Mesothelial cell of epicardium (in vitro differentiated cells): ENCODE data around the gene IRF7. TPM values are rescaled to one million over a fixed set of nuclear protein-coding genes. Genes with fewer than 3 reads are reported as not detected.
A peak's percentile ranks its signal among the peaks of the same experiment; 100 is the strongest.

ENCODE experiments used
- DNase-seq, 2 experiments: peaks; one replicate each; pipeline ENCODE4 v3.0.0; 2021; ENCODE audit warnings: low spot score in 2 of 2; ENCODE audit not compliant: unreplicated experiment in 2 of 2
- H3K27ac Mint-ChIP-seq: 2 replicates; pipeline ENCODE4 v1.8.0; 2021; ENCODE audit warnings: mixed read lengths
- H3K27me3 Mint-ChIP-seq: 2 replicates; pipeline ENCODE4 v1.8.0; 2021; ENCODE audit warnings: low read depth, mixed read lengths
- H3K36me3 Mint-ChIP-seq: 2 replicates; pipeline ENCODE4 v1.8.0; 2021; ENCODE audit warnings: mixed read lengths
- H3K4me1 Mint-ChIP-seq: 2 replicates; pipeline ENCODE4 v1.8.0; 2021; ENCODE audit warnings: mixed read lengths
- H3K4me3 Mint-ChIP-seq: 2 replicates; pipeline ENCODE4 v1.8.0; 2021; ENCODE audit warnings: mild to moderate bottlenecking, moderate library complexity, mixed read lengths
- H3K9me3 Mint-ChIP-seq: 2 replicates; pipeline ENCODE4 v1.8.0; 2021; ENCODE audit warnings: mixed read lengths
- total RNA-seq: library from RNA; stranded (reverse); gene quantifications from 3 replicates; pipeline ENCODE4 v1.2.1, GENCODE V29; 2021
- TF ChIP-seq, protein P1 (sequence below): fragments of 200-600 bp; sonication (generic); IDR thresholded peaks from one replicate; pipeline ENCODE4 v1.5.0; 2021; ENCODE audit warnings: antibody characterized with exemption; ENCODE audit not compliant: unreplicated experiment

IRF7 gene
- total RNA-seq, 1 donor from 2014 or later, result 21.9 TPM

DNA sequence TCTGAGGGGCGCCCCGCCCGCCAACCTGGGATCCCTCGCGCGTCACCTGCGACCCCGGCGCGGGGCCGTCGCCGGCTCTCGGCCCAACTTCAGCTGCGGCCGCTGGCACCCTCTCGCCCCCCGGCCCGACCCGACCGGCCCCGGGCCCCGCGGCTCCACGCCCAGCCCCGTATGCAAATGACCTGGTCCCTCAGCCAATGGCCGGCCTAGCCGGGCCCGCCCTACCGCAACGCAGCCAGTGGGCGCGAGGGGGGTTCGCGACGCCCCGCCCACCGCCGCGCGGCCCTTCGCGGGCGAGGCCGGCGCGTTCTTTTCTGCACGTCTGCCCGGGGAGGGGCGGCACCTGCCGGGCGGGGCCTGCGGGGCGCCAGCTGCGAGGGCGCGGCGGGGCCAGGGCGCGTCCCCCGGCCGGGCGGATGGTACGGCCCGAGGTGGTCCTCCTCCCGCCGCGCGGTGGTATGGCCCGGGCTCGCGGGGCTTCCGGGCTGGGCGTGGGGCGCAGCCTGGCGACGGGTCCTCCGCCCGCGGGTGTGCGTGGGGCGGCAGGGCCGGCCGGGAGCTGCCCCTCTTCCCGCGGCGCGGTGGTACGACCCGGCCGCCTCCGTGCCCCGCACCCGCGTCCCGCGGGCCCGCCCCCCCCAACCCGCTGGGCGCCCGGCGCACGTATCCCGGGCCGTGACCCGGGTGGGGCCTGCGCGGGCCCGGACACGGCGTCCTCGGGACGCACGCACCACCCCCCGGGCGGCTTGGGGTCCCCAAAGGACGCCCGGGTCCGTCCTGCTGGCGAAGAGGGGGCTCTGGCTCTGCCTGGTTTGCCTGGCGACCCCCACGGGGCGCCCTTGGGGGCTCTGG, 47.2 kb downstream of the IRF7 start:
- Mint-ChIP-seq H3K27me3 (no peaks in the 10 kb centered on the region), H3K36me3 (no peaks in the 10 kb centered on the region), H3K9me3 (no peaks in the 10 kb centered on the region), H3K4me1 (peaks cover 41% of the 10 kb centered on the region), H3K27ac (peak overlapping the region; percentile 53), H3K4me3 (peak overlapping the region; percentile 71)
- TF ChIP-seq, protein P1, sequence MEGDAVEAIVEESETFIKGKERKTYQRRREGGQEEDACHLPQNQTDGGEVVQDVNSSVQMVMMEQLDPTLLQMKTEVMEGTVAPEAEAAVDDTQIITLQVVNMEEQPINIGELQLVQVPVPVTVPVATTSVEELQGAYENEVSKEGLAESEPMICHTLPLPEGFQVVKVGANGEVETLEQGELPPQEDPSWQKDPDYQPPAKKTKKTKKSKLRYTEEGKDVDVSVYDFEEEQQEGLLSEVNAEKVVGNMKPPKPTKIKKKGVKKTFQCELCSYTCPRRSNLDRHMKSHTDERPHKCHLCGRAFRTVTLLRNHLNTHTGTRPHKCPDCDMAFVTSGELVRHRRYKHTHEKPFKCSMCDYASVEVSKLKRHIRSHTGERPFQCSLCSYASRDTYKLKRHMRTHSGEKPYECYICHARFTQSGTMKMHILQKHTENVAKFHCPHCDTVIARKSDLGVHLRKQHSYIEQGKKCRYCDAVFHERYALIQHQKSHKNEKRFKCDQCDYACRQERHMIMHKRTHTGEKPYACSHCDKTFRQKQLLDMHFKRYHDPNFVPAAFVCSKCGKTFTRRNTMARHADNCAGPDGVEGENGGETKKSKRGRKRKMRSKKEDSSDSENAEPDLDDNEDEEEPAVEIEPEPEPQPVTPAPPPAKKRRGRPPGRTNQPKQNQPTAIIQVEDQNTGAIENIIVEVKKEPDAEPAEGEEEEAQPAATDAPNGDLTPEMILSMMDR, result no peak
- DNase-seq, result peak; percentile 93 to 94

DNA sequence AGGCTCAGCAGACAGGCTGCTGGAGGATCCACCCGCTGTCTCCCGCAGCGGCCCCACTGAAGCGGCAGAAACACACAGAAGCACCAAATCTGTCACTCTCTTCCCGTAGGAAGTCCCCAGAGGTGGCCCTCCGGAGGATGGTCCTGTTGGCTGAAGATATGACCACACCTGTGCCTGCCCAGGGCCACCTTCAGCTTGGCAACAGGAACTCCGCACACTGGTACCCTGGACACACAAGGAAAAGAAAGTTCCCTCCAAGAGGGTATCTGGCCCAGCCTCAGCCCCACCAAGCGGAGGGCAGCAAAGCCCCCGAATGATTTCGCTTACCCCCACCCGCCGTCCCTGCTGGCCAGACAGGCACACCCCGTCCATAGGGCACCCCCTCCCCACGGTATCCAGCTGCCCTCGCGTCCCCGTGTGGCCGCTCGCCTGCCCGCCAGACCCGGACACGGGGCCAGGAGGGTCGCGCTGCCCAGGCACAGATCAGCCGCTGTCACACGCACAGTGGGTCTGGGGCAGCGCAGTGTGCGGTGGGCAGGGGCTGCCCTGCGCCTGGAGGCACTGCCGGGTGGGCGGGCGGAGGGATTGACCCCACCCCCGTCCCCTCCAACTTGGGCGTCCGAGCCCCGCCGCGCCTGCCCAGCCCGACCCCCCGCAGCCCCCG, 48.0 kb downstream of the IRF7 start:
- TF ChIP-seq, protein P1, result no peak
- H3K9me3 Mint-ChIP-seq, result no peaks in the 10 kb centered on the region

DNA sequence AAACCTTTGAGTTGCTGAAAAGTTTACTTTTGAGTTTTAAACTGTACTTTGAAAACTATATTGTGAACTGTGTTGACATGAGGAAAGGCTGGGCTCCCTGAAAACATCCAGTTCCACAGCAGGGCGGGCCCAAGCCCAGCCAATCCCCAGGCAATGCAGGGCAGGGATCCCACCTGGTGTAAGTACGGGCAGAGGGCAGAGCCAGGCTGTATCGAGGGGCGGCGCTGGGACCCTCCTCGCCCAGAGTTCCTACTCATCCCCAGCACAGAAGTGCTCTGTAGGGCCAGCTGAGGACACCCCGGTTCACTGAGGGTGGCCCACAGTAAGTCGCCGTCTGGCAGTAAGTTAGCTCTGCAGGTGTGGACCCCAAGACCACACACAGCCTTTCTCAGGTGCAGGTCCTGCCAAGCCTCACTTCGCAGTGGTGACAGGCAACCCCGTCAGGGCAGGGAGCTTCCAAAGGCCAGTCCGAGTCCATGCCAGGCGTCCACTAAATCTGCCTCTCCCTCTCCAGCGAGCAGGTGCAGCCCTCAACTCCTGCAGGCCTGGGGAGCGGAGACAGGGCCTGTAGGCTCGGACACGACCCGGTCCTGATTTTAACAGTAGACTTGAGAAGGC, 48.6 kb downstream of the IRF7 start:
- H3K9me3 Mint-ChIP-seq, result no peaks in the 10 kb centered on the region
- TF ChIP-seq, protein P1, result no peak
- H3K36me3 Mint-ChIP-seq, result no peaks in the 10 kb centered on the region
- no peak for DNase-seq
- peak overlapping the region; percentile 82 for H3K4me3 Mint-ChIP-seq
- H3K4me1 Mint-ChIP-seq, result peaks cover 37% of the 10 kb centered on the region
- no peaks in the 10 kb centered on the region for H3K27me3 Mint-ChIP-seq
- peak overlapping the region; percentile 64 for H3K27ac Mint-ChIP-seq

More for the DNA sequence above, 48.0 kb downstream of the IRF7 start:
- Mint-ChIP-seq H3K4me1 (peaks cover 37% of the 10 kb centered on the region), H3K4me3 (peak overlapping the region; percentile 82), H3K36me3 (no peaks in the 10 kb centered on the region), H3K27ac (peak overlapping the region; percentile 64), H3K27me3 (no peaks in the 10 kb centered on the region)
- no peak for DNase-seq

DNA sequence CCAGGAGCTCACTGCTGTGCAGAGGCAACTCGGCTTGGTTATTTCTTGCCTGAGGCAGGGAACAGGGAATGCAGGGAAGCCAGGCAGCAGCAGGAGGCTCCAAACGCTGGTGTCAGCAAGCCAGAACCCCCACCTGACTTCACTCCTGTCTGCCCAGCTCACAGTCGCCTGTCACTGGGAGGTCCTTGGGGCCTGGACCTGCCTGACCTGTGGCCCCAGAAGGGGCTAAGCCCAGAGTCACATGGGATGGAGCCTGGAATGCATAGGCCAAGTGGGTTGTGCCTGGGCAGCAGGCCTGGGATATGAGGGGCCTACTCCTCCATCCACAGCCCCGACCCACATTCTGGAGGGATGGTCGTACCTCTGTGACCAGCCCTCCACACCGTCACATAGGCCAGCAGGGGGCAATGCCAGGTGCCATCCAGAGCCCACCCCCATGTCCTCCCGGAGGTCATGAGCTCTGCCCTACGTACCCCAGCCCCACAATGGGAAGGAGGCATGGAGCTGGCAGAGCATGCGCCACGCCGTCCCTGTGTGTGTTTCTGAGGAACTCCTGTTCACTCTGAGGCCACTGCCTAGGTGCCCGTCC, 49.7 kb downstream of the IRF7 start:
- TF ChIP-seq, protein P1, result no peak
- H3K27me3 Mint-ChIP-seq, result no peaks in the 10 kb centered on the region
- no peaks in the 10 kb centered on the region for H3K36me3 Mint-ChIP-seq
- no peak for DNase-seq
- no peak overlapping the region for H3K4me3 Mint-ChIP-seq
- H3K9me3 Mint-ChIP-seq, result no peaks in the 10 kb centered on the region
- peak overlapping the region; percentile 16 for H3K27ac Mint-ChIP-seq
- H3K4me1 Mint-ChIP-seq, result peaks cover 38% of the 10 kb centered on the region

DNA sequence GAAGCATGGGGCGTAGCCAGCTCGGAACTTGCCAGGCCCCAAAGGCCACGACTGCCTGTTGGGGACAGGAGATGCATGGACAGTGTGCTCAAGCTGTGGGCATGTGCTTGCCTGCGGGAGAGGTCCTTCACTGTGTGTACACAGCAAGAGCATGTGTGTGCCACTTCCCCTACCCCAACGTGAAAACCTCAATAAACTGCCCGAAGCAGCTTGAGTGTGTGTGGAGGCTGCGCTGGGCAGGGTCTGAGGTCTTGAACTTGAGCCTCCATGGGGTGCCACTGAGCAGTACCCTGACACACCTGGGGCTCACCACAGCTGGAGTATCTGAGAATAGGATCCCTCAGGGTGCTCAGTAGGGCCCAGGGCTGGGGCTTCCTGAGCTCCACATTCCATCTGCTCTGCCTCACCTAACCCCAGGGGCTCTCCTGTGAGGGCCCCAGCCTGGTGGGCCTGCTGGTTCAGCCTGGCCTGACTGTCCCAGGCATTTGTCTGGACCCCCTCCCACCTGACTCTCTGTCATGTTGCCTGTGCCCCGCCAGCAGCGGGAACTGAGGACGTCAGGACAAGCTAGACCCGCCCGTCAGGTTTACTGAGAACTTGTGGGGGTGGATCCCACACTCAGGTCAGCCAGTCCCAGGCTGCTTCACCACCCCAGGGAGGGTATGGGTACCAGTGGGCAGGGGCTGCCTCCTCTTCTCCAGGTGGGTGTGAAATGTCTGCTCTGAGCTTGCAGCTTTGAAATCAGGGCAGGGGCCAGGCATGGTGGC, 51.8 kb downstream of the IRF7 start:
- Mint-ChIP-seq H3K36me3 (no peaks in the 10 kb centered on the region), H3K9me3 (no peaks in the 10 kb centered on the region), H3K4me3 (no peak overlapping the region), H3K27ac (peak overlapping the region; percentile 78), H3K27me3 (peaks cover 7% of the 10 kb centered on the region), H3K4me1 (peaks cover 36% of the 10 kb centered on the region)
- DNase-seq, result no peak
- TF ChIP-seq, protein P1, result no peak
